OCI-LY1 (cell line): ENCODE results near the gene TBC1D14.

Experiments
- H2AFZ ChIP-seq: fragments of 200-600 bp; sonication (generic), shearing (Covaris generic); 2 replicates; pipeline ENCODE4 v1.6.0; 2014; ENCODE audit warnings: antibody characterized with exemption, mild to moderate bottlenecking, low read length
- H3F3A ChIP-seq: fragments of 200-600 bp; sonication (generic), shearing (Covaris generic); 2 replicates; pipeline ENCODE4 v1.6.0; 2014; ENCODE audit warnings: mild to moderate bottlenecking, antibody characterized with exemption, low read length, moderate library complexity; ENCODE audit not compliant: insufficient read depth
- H3K27ac ChIP-seq: fragments of 200-600 bp; sonication (generic); 2 replicates; pipeline ENCODE4 v1.5.1; 2014; ENCODE audit warnings: low read length, mixed run types, mild to moderate bottlenecking, low read depth; ENCODE audit not compliant: poor library complexity, severe bottlenecking
- H3K27me3 ChIP-seq: fragments of 200-600 bp; sonication (generic); 2 replicates; pipeline ENCODE4 v1.6.0; 2014; ENCODE audit warnings: antibody characterized with exemption, mild to moderate bottlenecking, low read length, moderate library complexity; ENCODE audit not compliant: insufficient read depth
- H3K36me3 ChIP-seq: fragments of 200-600 bp; sonication (generic); 2 replicates; pipeline ENCODE4 v1.6.1; 2014; ENCODE audit warnings: mild to moderate bottlenecking, antibody characterized with exemption, low read length, moderate library complexity, mixed read lengths; ENCODE audit not compliant: insufficient read depth
- H3K4me1 ChIP-seq: fragments of 200-600 bp; sonication (generic); 2 replicates; pipeline ENCODE4 v1.5.1; 2014; ENCODE audit warnings: mild to moderate bottlenecking, low read length, moderate library complexity; ENCODE audit not compliant: insufficient read depth, severe bottlenecking
- H3K4me2 ChIP-seq: fragments of 200-600 bp; sonication (generic), shearing (Covaris generic); 2 replicates; pipeline ENCODE4 v1.6.1; 2014; ENCODE audit warnings: low read length
- H3K4me3 ChIP-seq: fragments of 200-600 bp; sonication (generic); 2 replicates; pipeline ENCODE4 v1.5.1; 2014; ENCODE audit warnings: low read length, low read depth, mild to moderate bottlenecking, mixed read lengths; ENCODE audit not compliant: poor library complexity, severe bottlenecking
- H3K79me2 ChIP-seq: fragments of 200-600 bp; shearing (Covaris generic); 2 replicates; pipeline ENCODE4 v1.6.1; 2016; ENCODE audit warnings: mixed run types, low read length, mixed read lengths; ENCODE audit not compliant: insufficient read depth
- H3K9ac ChIP-seq: fragments of 200-600 bp; sonication (generic), shearing (Covaris generic); 2 replicates; pipeline ENCODE4 v1.6.1; 2014; ENCODE audit warnings: mild to moderate bottlenecking, low read length, mixed read lengths
- H3K9me2 ChIP-seq: fragments of 200-600 bp; sonication (generic), shearing (Covaris generic); 2 replicates; pipeline ENCODE4 v1.6.1; 2014; ENCODE audit warnings: low read depth, mild to moderate bottlenecking, low read length, mixed read lengths
- H3K9me3 ChIP-seq: fragments of 200-600 bp; shearing (Covaris generic); 2 replicates; pipeline ENCODE4 v1.6.1; 2014; ENCODE audit warnings: low read length, mixed read lengths
- H4K20me1 ChIP-seq: fragments of 200-600 bp; sonication (generic), shearing (Covaris generic); 2 replicates; pipeline ENCODE4 v1.6.0; 2016; ENCODE audit warnings: mild to moderate bottlenecking, low read length; ENCODE audit not compliant: insufficient read depth
- EZH2 ChIP-seq: fragments of 200-600 bp; sonication (generic), shearing (Covaris generic); IDR thresholded peaks from 2 replicates; pipeline ENCODE4 v1.8.0; 2017; ENCODE audit warnings: borderline replicate concordance, mixed run types, mild to moderate bottlenecking, antibody characterized with exemption, low read length, moderate library complexity, mixed read lengths
- TF ChIP-seq, protein P1 (sequence below): fragments of 200-600 bp; sonication (generic), shearing (Covaris generic); IDR thresholded peaks from 2 replicates; pipeline ENCODE4 v1.5.1; 2017; ENCODE audit warnings: mild to moderate bottlenecking, antibody characterized with exemption, low read length, moderate library complexity, mixed read lengths

TBC1D14 gene

GRCh38 chr4:6946497-6946896 is 36.9 kb downstream of the TBC1D14 start:
- no peaks in the 10 kb centered on the region; the same call in 1 of the 2 replicates for H3K36me3 ChIP-seq
- peaks cover 13% of the 10 kb centered on the region for H3K4me1 ChIP-seq
- H2AFZ ChIP-seq, result no peak overlapping the region
- H3K27me3 ChIP-seq, result no peaks in the 10 kb centered on the region
- H3K9me3 ChIP-seq, result no peaks in the 10 kb centered on the region
- H3K27ac ChIP-seq, result no peak overlapping the region
- H3K9me2 ChIP-seq, result no peaks in the 10 kb centered on the region
- H4K20me1 ChIP-seq, result no peaks in the 10 kb centered on the region
- H3K4me2 ChIP-seq, result no peak overlapping the region
- TF ChIP-seq, protein P1, sequence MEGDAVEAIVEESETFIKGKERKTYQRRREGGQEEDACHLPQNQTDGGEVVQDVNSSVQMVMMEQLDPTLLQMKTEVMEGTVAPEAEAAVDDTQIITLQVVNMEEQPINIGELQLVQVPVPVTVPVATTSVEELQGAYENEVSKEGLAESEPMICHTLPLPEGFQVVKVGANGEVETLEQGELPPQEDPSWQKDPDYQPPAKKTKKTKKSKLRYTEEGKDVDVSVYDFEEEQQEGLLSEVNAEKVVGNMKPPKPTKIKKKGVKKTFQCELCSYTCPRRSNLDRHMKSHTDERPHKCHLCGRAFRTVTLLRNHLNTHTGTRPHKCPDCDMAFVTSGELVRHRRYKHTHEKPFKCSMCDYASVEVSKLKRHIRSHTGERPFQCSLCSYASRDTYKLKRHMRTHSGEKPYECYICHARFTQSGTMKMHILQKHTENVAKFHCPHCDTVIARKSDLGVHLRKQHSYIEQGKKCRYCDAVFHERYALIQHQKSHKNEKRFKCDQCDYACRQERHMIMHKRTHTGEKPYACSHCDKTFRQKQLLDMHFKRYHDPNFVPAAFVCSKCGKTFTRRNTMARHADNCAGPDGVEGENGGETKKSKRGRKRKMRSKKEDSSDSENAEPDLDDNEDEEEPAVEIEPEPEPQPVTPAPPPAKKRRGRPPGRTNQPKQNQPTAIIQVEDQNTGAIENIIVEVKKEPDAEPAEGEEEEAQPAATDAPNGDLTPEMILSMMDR, result no peak
- no peak for TF ChIP-seq EZH2
- H3K79me2 ChIP-seq, result no peaks in the 10 kb centered on the region
- no peak overlapping the region for H3K4me3 ChIP-seq
- H3F3A ChIP-seq, result no peaks in the 10 kb centered on the region
- H3K9ac ChIP-seq, result no peak overlapping the region

DNA sequence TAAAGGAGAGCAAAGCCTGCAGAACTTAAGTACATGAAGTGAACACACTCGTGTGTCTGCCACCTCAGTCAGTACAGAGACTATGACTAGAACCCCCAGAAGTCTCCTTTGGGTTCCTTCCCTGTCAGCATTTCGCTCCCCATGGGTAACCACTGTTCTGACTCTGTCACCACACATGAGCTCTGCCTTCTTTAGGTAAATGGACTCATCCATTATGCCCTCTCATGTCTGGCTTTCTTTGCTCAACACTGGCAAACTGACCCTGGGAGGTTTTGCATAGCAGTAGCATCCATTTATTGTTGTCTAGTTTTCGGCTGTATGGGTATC is 38.5 kb downstream of the TBC1D14 start:
- no peaks in the 10 kb centered on the region for H3F3A ChIP-seq
- no peaks in the 10 kb centered on the region for H3K4me1 ChIP-seq
- H3K36me3 ChIP-seq, result no peaks in the 10 kb centered on the region; the same call in 1 of the 2 replicates
- TF ChIP-seq EZH2, result no peak
- TF ChIP-seq, protein P1, result no peak
- no peak overlapping the region for H3K4me2 ChIP-seq
- H3K9me3 ChIP-seq, result no peaks in the 10 kb centered on the region
- no peak overlapping the region for H2AFZ ChIP-seq
- H4K20me1 ChIP-seq, result no peaks in the 10 kb centered on the region
- H3K9me2 ChIP-seq, result no peaks in the 10 kb centered on the region
- no peaks in the 10 kb centered on the region for H3K27me3 ChIP-seq
- H3K27ac ChIP-seq, result no peak overlapping the region
- H3K9ac ChIP-seq, result no peak overlapping the region
- no peak overlapping the region for H3K4me3 ChIP-seq
- no peaks in the 10 kb centered on the region for H3K79me2 ChIP-seq

GRCh38 chr4:6951880-6952381 is 42.3 kb downstream of the TBC1D14 start:
- Histone ChIP-seq H3K27me3 (no peaks in the 10 kb centered on the region), H3K79me2 (no peaks in the 10 kb centered on the region), H3K9me3 (no peaks in the 10 kb centered on the region), H3F3A (no peaks in the 10 kb centered on the region), H4K20me1 (no peaks in the 10 kb centered on the region), H3K4me2 (no peak overlapping the region), H3K9ac (no peak overlapping the region), H3K4me1 (peaks cover 3% of the 10 kb centered on the region), H3K36me3 (no peaks in the 10 kb centered on the region; the same call in 1 of the 2 replicates), H2AFZ (no peak overlapping the region), H3K4me3 (no peak overlapping the region), H3K27ac (no peak overlapping the region), H3K9me2 (no peaks in the 10 kb centered on the region)
- TF ChIP-seq, protein P1, result no peak
- no peak for TF ChIP-seq EZH2
